ENCODE data around the gene CCNY.

Gene CCNY

DNA sequence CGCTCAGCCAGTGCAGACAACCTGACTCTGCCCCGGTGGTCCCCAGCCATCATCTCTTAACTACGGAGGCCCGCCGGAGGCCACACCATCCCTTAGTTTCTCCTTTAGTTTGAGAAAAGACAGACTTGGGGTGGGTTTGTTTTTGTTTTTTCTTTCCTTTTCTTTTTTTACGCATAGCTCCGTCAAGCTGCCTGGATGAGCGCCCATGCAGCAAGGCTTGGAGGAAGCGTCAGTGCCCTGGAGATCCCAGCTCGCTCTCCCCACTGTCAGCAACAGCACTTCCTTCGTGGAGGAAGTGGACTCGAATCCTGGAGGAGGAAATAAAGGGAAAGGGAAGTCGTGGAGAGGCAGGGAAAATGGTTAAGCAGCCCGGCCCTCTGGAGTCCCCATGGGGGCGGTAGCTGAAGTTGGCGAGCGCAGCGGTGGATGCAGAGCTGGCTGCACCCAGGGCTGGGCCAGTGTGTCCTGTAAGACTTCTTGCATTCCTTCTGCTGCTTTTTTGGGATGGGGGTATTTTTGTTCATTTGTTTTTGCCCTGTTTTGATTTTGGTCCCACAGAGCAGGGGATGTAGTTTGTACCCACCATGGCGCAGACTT is 232.9 kb downstream of the CCNY start:
- in situ Hi-C loops (cut with HindIII; ENCODE audit: low sequenced_read_pairs) = no loop called here
- no peak overlapping the region for H3K4me3 ChIP-seq (ENCODE audit: low read depth, low read length)
- DNase-seq (ENCODE audit: low read depth, low spot score) = no peak
- TF ChIP-seq, protein P1, sequence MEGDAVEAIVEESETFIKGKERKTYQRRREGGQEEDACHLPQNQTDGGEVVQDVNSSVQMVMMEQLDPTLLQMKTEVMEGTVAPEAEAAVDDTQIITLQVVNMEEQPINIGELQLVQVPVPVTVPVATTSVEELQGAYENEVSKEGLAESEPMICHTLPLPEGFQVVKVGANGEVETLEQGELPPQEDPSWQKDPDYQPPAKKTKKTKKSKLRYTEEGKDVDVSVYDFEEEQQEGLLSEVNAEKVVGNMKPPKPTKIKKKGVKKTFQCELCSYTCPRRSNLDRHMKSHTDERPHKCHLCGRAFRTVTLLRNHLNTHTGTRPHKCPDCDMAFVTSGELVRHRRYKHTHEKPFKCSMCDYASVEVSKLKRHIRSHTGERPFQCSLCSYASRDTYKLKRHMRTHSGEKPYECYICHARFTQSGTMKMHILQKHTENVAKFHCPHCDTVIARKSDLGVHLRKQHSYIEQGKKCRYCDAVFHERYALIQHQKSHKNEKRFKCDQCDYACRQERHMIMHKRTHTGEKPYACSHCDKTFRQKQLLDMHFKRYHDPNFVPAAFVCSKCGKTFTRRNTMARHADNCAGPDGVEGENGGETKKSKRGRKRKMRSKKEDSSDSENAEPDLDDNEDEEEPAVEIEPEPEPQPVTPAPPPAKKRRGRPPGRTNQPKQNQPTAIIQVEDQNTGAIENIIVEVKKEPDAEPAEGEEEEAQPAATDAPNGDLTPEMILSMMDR (IDR thresholded peaks at IDR 0.05; ENCODE audit: low read depth, low read length) = no peak

GRCh38 chr10:35569836-35570235 is 233.5 kb downstream of the CCNY start:
- no peak for DNase-seq (ENCODE audit: low read depth, low spot score)
- TF ChIP-seq, protein P1 (IDR thresholded peaks at IDR 0.05; ENCODE audit: low read depth, low read length) = no peak
- in situ Hi-C loops (cut with HindIII; ENCODE audit: low sequenced_read_pairs) = no loop called here

DNA sequence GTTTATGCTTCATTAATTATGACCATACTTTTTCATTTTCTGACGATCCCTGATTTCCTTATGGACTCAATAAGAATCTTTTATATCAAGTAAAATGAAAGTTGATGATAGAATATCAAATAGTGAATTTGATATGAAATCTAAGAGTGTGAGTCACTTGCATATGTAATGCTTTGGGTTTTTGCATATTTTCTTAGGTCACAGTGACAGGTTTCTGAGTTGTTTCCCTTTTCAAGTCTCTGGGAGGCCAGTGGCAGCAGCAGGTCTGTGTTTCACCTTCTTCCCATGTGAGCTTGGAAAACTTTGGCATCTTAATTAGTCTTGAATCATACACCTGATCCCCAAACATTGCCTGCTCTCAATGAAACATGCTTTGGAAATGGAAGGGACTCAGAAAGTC is 234.1 kb downstream of the CCNY start:
- TF ChIP-seq, protein P1 (IDR thresholded peaks at IDR 0.05; ENCODE audit: low read depth, low read length) = no peak
- DNase-seq (ENCODE audit: low read depth, low spot score) = peak; percentile 20
- H3K4me3 ChIP-seq (ENCODE audit: low read depth, low read length) = no peak overlapping the region
- in situ Hi-C loops (cut with HindIII; ENCODE audit: low sequenced_read_pairs) = no loop called here

More at GRCh38 chr10:35569836-35570235, 233.5 kb downstream of the CCNY start:
- H3K4me3 ChIP-seq (ENCODE audit: low read depth, low read length) = no peak overlapping the region

DNA sequence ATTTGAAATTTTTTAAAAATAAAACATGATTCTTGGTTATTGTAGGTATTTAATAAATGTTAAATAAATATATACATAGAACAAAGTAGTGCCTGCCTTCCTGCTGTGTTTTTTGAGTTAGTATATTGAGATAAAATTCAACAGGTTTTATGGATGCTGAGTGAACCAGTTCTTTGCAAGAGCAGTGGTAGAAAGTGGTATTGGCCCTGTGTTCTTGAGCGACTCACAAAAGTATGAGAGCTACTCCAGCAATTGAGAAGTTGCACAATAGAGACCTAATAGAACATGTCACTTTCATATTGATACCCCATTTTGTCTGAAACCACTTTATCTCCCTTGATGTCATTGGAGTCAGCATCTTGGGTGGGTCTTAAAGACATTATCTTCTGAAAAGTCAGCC is 236.3 kb downstream of the CCNY start:
- in situ Hi-C loops (cut with HindIII; ENCODE audit: low sequenced_read_pairs) = no loop called here

DNA sequence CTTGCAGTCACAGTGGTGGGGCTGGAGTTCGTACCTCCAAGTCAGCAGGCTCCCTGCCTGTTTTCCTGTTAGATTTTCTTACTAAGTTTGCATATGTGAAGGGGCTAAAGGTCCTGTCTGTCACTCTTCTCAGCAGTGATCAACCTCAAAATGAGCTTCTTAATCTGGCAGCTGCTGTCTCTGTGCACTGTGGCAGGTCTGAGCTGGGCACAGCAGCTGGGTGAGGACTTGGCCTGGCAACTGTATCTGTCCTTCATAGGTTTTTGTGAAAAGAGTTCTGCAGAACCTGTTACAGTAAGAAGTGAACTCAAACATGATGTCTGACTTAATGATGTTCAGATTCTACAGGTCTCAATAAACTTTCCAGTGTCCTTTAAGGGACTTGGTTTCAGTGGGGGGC is 237.5 kb downstream of the CCNY start:
- TF ChIP-seq, protein P1 (IDR thresholded peaks at IDR 0.05; ENCODE audit: low read depth, low read length) = no peak
- in situ Hi-C loops (cut with HindIII; ENCODE audit: low sequenced_read_pairs) = no loop called here
- no peak overlapping the region for H3K4me3 ChIP-seq (ENCODE audit: low read depth, low read length)
- DNase-seq (ENCODE audit: low read depth, low spot score) = no peak

More for the DNA sequence above, 236.3 kb downstream of the CCNY start:
- TF ChIP-seq, protein P1 (IDR thresholded peaks at IDR 0.05; ENCODE audit: low read depth, low read length) = no peak
- no peak overlapping the region for H3K4me3 ChIP-seq (ENCODE audit: low read depth, low read length)
- DNase-seq (ENCODE audit: low read depth, low spot score) = no peak

- in situ Hi-C loops (cut with HindIII; ENCODE audit: low sequenced_read_pairs) = no loop called here
- DNase-seq (ENCODE audit: low read depth, low spot score) = peak; percentile 96
- TF ChIP-seq, protein P1 (IDR thresholded peaks at IDR 0.05; ENCODE audit: low read depth, low read length) = peak; percentile 58
- H3K4me3 ChIP-seq (ENCODE audit: low read depth, low read length) = no peak overlapping the region
These were observed 238.6 kb downstream of the CCNY start for GRCh38 chr10:35574924-35575352.

Measured in astrocyte of the spinal cord (primary cell).